GM10248 (cell line): Measurements from ENCODE around the gene MYL11.
A peak's percentile ranks its signal among the peaks of the same experiment; 100 is the strongest.
"Not testable (repeated sequence)": the region's sequence is repeated elsewhere in the genome, so short reads cannot be mapped to it uniquely, and the experiment has no call there.

Source experiments
- CTCF ChIA-PET: fragments of 300-600 bp; sonication (Branson Sonifier 250); formaldehyde crosslinking; extraction: SDS; loops from one replicate; lab custom pipeline; 2021; ENCODE audit warnings: antibody characterized with exemption; lab: Yijun Ruan, JAX
- POLR2A ChIA-PET: fragments of 350-650 bp; sonication (Branson Sonifier 250); formaldehyde crosslinking; extraction: SDS; loops from one replicate; lab custom pipeline; 2020; ENCODE audit warnings: antibody characterized with exemption; lab: Yijun Ruan, JAX
- DNase-seq: peaks from one replicate; pipeline ENCODE4 v3.0.0; 2012; ENCODE audit errors: extremely low spot score
- CTCF ChIP-seq: IDR thresholded peaks from 2 replicates; pipeline ENCODE4 v1.5.1; 2012; ENCODE audit warnings: mild to moderate bottlenecking, low read depth; ENCODE audit errors: extremely low read depth, missing control alignments, control extremely low read depth

The MYL11 gene

GRCh38 chr16:30394592-30395154 is 20.1 kb downstream of the MYL11 start:
- no peak for DNase-seq
- TF ChIP-seq CTCF: no peak
- POLR2A ChIA-PET: interaction anchor here (0.6 to 1.6 kb wide), 2 partner anchors 17 to 38 kb away, joined by 3 to 4 read pairs; no protein-coding TSS in a partner anchor
- CTCF ChIA-PET: interaction anchor here (0.8 to 4.8 kb wide), 11 partner anchors 12 to 220 kb away, joined by 3 to 30 read pairs (median 7); partner anchors contain the start of genes DCTPP1, SEPTIN1, ZNF747 and ZNF764

GRCh38 chr16:30395155-30395991 is 20.8 kb downstream of the MYL11 start, which contains the start of gene ZNF48:
Gene ZNF48, plus strand, starts transcription at chr16:30395420. Its CDS starts 375 bp downstream, at chr16:30395795.
- CTCF ChIA-PET: interaction anchor here (0.8 to 4.8 kb wide), 13 partner anchors 11 to 219 kb away, joined by 3 to 30 read pairs (median 7); partner anchors contain the start of genes DCTPP1, ITGAL, SEPTIN1 and ZNF747
- peak; percentile 81 for DNase-seq
- TF ChIP-seq CTCF: peak; percentile 62
- POLR2A ChIA-PET: interaction anchor here (0.5 to 1.6 kb wide), 3 partner anchors 18 to 46 kb away, joined by 3 to 6 read pairs (median 4); no protein-coding TSS in a partner anchor

- no peak for DNase-seq
- CTCF ChIA-PET: interaction anchor here (1.0 to 4.8 kb wide), 11 partner anchors 10 to 219 kb away, joined by 3 to 30 read pairs (median 7); partner anchors contain the start of genes DCTPP1, ITGAL, SEPTIN1 and ZNF764
- POLR2A ChIA-PET: interaction anchor here (0.5 to 1.6 kb wide), 2 partner anchors 19 to 46 kb away, joined by 4 to 6 read pairs; no protein-coding TSS in a partner anchor
- no peak for TF ChIP-seq CTCF
Observed at GRCh38 chr16:30395992-30396585, 21.5 kb downstream of the MYL11 start.

- DNase-seq, POLR2A ChIA-PET: not testable (repeated sequence)
- CTCF ChIA-PET: interaction anchor here (1.5 to 4.8 kb wide), 6 partner anchors 10 to 218 kb away, joined by 5 to 30 read pairs (median 16); partner anchors contain the start of genes SEPTIN1 and ZNF771
Observed at GRCh38 chr16:30396627-30397026, 22.0 kb downstream of the MYL11 start.

- no peak for DNase-seq
- ChIA-PET CTCF (interaction anchor here (1.0 to 3.7 kb wide), 2 partner anchors 11 to 21 kb away, joined by 3 to 29 read pairs; partner anchors contain the start of gene ZNF771), POLR2A (no interaction called here)
- no peak for TF ChIP-seq CTCF
Observed at GRCh38 chr16:30397056-30397455, 22.5 kb downstream of the MYL11 start.

GRCh38 chr16:30397776-30398660 is 23.4 kb downstream of the MYL11 start:
- no peak for DNase-seq
- ChIA-PET POLR2A (no interaction called here), CTCF (interaction anchor here (0.9 to 3.7 kb wide), 6 partner anchors 10 to 306 kb away, joined by 3 to 29 read pairs (median 3); partner anchors contain the start of genes DCTPP1, TBX6 and ZNF771)
- no peak for TF ChIP-seq CTCF
